COLO829 (cell line): ENCODE measurements around the gene NAPSA.

Source experiments
- DNase-seq: peaks from one replicate; pipeline ENCODE4 v3.0.0; 2012; ENCODE audit warnings: low spot score

NAPSA gene

GRCh38 chr19:50383852-50384684 lies 18.6 kb upstream of the NAPSA start, which contains the start of gene POLD1:
Gene POLD1 (plus strand): TSS chr19:50384347. CDS start chr19:50398852, 14,505 bp downstream.
- DNase-seq, result peak; percentile 100

DNA sequence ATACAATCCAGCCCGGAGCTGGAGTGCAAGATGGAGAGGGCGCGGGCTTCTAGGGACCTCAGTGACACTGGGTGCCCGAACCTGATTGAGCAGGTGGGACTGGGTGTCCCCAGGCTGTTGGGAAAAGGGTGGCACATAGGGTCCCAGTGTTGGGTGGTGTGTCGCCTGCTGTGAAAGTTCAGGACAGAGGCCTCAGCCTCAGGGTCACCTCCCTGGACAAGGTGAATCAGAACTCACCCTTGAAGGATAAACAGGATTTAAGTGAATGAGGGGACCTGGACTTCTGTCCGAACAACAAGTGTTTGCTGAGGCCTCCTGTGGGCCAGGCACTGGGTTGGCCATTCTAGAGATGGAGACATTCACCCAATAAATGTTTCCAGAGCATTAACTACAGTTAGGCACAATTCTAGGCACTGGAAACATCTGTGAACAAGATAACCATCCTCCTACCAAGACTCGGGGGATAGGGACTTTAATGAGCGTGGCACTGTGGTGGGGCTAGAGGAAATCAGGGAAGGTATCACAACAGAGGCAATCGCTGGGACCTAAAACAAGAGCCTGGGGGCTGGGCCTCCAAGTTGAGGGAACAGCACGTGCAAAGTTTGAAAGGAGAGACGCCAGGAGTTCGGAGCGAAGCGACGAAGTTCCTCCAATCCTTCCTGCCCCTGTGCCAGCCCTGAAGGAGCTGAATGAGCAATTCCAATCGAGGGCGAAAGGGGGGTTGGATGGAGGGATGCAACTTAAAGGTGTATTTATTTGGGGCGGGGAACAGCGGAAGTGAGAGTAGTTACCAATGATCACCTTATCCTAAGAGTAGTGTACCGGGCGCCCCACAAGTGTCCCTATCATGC lies 17.8 kb upstream of the NAPSA start:
- DNase-seq, result no peak

GRCh38 chr19:50381881-50382729 lies 16.7 kb upstream of the NAPSA start:
- no peak for DNase-seq

DNA sequence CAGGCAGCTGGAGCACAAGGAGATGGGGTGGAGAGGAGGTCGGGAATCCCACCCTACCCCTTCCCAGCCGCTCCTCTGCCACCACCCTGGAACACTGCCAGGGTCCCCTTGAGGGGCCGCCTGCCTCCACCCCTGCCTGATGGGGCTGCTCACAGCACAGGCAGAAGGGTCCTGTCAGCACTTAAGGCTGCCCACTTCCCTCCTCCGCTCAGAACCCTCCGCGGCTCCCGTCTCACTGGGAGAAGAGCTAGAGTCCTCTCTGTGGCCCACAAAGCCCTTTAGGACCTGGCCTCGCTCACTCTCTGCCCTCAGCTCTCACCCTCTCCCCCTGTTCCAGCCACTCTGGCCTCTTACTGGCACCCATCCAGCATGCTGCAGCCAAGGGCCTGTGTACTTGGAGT lies 15.3 kb upstream of the NAPSA start:
- no peak for DNase-seq

GRCh38 chr19:50380137-50380536 lies 14.7 kb upstream of the NAPSA start:
- DNase-seq, result no peak

GRCh38 chr19:50379602-50380001 lies 14.2 kb upstream of the NAPSA start:
- DNase-seq, result no peak

- no peak for DNase-seq
Measured at GRCh38 chr19:50378863-50379236, 13.4 kb upstream of the NAPSA start.

DNA sequence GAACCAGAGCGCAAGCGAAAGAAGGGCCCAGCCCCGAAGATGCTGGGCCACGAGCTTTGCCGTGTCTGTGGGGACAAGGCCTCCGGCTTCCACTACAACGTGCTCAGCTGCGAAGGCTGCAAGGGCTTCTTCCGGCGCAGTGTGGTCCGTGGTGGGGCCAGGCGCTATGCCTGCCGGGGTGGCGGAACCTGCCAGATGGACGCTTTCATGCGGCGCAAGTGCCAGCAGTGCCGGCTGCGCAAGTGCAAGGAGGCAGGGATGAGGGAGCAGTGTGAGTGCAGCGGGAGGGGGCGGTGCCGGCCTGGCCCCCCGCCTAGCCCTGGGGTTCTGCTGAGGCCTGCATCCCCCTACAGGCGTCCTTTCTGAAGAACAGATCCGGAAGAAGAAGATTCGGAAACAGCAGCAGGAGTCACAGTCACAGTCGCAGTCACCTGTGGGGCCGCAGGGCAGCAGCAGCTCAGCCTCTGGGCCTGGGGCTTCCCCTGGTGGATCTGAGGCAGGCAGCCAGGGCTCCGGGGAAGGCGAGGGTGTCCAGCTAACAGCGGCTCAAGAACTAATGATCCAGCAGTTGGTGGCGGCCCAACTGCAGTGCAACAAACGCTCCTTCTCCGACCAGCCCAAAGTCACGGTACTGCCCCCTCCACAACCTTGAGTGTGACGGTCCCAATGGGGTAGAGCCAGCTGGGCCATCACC lies 12.9 kb upstream of the NAPSA start:
- DNase-seq, result no peak

DNA sequence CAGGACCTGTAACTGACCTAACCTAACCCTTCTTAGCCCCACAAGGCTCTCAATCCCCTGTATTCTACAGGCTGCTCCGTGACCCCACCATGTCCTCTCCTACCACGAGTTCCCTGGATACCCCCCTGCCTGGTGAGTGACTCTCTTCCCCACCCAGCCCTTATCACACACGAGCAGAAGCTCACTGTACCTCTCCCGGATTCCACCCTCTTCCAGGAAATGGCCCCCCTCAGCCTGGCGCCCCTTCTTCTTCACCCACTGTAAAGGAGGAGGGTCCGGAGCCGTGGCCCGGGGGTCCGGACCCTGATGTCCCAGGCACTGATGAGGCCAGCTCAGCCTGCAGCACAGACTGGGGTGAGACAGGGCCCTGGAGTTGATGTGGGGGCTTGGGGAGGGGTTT lies 12.1 kb upstream of the NAPSA start:
- DNase-seq, result no peak

DNA sequence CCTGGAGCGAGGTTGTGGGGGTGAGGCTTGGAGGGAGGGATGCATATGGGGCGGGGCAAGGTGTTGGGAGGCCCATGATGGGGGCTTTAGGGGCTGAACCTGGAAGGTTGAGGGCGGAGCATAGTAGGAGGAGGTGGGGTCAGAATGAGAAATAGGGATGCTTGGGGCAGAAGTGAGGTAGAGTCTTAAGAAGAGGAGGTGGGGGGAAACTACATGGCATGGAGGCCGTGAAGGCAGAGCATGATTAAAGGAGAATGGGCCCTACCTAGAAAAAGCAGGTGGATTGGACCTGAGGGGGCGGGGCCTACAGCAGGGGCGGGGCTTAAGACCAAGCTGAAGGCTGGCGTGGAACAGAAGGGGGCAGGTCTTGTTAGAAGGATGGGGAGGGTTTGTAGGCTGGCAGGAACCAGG lies 11.6 kb upstream of the NAPSA start:
- DNase-seq, result no peak

- DNase-seq, result peak; percentile 92
Measured at GRCh38 chr19:50376166-50377050, 11.0 kb upstream of the NAPSA start, which contains the start of gene NR1H2. Gene NR1H2 (plus strand): TSS chr19:50376457. CDS start chr19:50377606, 1,149 bp downstream.

DNA sequence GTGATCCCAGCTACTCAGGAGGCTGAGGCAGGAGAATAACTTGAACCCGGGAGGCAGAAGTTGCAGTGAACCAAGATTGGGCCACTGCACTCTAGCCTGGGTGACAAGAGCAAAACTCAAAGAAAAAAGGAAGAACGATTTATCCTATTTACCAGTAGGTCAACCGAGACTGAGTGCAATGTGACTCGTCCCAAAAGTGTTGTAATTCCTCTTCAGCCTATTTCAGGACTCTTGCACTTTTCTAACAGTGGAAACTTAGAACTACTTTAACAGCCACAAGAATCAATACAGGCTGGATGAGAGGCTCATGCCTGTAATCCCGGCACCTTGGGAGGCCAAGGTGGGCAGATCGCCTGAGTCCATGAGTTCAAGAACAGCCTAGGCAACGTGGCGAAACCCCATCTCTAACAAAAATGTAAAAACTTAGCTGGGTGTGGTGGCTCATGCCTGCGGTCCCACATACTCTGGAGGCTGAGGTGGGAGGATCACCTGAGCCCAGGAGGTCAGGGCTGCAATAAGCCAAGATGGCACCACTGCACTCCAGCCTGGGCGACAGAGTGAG lies 6.6 kb upstream of the NAPSA start:
- no peak for DNase-seq

DNA sequence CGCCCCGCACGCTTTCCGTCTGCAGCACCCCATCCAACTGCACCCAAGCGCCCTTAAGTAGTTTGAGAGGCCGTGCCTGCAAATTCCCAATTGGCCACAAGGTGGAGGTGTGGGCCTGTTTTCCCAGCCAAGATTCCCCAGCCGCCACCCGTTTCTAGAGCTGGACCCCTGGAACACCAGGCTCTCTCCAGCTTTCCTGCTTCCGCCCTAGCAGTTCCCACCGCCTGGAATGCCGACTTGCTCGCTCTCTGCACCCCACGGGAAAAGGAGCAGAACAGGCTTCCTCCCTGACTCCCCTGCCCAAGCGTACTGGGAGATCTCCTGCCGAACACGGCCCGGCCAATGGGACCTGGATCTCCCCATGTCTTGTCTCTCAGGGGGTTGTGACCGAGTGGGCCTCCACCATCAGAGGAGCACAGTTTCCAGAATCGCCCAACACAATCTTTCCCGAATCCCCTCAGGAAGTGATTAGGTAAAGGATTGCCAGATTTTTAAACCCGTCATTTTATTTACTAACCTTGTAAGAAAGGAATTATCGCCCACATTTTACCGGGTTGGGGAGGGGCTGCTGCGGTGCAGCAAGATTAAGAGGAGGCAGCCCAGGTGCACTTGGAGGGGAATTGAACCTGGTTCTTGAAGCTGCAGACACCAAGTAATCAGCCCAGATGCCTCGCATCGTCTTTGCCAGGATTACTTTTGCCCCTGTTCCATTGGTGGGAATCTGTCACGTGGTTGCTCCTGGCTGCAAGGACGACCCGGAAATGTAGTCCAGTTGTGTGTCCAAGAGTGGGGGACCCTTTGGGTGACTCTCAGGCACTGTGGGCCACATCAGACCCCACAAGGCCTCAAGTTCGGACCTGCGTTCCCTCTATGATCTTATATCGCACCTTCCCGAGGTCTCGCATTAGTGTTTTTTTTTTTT lies 3.5 kb upstream of the NAPSA start:
- peak; percentile 93 for DNase-seq

DNA sequence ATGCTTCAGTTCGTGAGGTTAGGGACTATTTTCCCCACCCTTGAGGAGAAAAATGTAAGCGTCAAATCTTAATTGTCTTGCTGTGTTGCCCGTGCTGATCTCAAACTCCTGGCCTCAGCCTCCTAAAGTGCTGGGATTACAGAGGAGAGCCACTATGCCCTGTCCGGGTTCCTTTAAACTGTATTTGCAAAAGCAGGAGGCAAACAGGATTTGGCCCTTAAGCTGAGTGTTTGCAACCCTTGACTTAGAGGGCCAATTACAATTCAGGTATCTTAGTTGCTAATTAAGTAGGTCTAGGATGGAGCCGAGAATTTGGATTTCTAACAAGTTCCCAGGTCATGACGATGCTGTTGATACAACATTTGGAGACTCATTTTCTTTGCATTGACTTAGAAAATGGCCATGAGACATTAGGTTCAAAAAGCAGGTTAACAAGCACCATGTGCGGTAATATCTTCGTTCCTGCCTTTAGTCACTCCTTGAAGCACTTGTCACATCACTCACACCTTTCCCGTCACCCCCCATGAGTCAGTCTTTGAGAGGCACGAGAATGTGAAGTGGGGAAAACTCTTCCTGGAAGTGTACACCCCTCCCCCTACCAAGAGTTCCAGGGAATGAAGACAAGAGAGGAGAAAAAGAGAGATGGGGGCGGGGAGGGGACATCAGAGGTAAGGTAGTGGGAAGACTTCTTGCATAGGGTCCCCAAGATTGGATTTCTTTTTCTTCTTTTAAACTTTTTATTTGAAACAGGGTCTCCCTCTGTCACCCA lies 2.6 kb downstream of the NAPSA start:
- no peak for DNase-seq

DNA sequence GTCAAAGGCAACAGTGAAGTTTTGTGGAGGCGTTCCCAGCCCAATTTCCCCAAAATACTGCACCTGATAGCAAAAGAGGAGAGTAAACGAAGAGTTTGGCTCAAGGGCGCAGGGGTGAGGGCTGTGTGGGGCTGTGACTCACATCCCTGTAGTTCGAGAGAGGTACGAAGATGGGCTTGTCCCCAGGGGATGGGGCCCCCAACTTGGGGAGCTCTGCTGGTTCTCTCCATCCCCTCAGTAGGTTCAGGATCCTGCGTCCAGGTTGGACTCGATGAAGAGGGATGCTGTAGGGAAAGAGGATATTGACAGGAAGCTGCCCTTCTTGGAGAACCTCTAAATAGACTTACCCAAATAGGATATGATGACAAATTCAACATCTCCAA lies 3.4 kb downstream of the NAPSA start:
- DNase-seq, result no peak

DNA sequence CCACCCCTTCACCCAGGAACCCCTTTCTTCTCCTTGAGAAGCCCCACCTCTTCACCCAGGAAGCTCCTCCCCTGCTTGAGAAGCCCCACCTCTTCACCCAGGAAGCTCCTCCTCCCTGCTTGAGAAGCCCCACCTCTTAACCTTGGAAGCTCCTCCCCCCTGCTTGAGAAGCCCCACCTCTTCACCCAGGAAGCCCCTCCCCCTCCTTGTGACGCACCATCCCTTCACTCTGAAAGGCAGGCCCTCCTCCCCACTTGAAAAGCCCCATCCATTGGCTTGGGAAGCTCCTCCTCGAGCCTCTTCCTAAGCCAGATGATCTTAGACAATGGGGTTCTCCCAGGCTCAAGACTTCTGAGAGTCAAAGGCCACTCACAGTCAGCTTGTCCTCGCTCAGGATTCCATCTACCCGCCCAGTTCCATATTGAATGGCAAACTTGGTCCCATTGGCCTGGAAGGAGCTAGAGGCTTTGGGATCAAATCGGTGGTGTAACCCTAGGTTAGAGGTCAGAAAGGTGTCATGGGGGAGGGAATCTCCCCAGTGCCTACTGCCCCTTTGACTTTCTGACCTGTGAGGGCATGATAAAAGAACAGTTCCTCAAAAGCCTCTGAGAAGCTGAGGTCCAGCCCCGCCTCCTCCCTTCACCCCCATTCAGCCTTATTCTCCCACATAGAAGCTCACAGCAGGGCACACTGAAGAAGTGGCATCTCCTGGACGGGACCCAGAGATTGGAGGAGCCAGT lies 4.0 kb downstream of the NAPSA start:
- peak; percentile 23 for DNase-seq

GRCh38 chr19:50359328-50359818 lies 6.1 kb downstream of the NAPSA start:
- DNase-seq, result no peak
